ENCODE measurements around the gene FUOM.

- TF ChIP-seq ZNF274 (IDR thresholded peaks at IDR 0.05; ENCODE audit: low read depth, low read length) (no peak), YY1 (IDR thresholded peaks at IDR 0.05; ENCODE audit: insufficient read depth, insufficient read length) (no peak)
Observed at GRCh38 chr10:133365461-133366129, 7.8 kb upstream of the FUOM start.
